Liver (tissue), 9 donors: ENCODE measurements around the gene PCP4L1. TPM values are rescaled to one million over a fixed set of nuclear protein-coding genes. Genes with fewer than 3 reads are reported as not detected.

Experiments
- DNase-seq: peaks from one replicate; pipeline ENCODE4 v3.0.0-alpha.2; 2017; ENCODE audit warnings: low spot score
- H3K27ac ChIP-seq, 2 donors: one replicate each; pipeline ENCODE4 v1.7.0; 2013; ENCODE audit warnings: inconsistent platforms in 2 of 2, low read length in 2 of 2, control low read depth in 1 of 2, low read depth in 1 of 2, mild to moderate bottlenecking in 1 of 2
- H3K27me3 ChIP-seq, 4 donors: one replicate each; pipeline versions ENCODE4 v1.6.1 to v1.7.0; 2013; ENCODE audit warnings: low read length in 3 of 4, inconsistent platforms in 1 of 4, mild to moderate bottlenecking in 1 of 4, moderate library complexity in 1 of 4; ENCODE audit not compliant: control insufficient read depth in 4 of 4, insufficient read depth in 4 of 4
- H3K36me3 ChIP-seq, 4 donors: one replicate each; pipeline versions ENCODE4 v1.6.1 to v1.7.0; 2013; ENCODE audit warnings: low read length in 3 of 4, mild to moderate bottlenecking in 3 of 4, low read depth in 1 of 4, moderate library complexity in 1 of 4; ENCODE audit not compliant: control insufficient read depth in 4 of 4, insufficient read depth in 3 of 4
- H3K4me1 ChIP-seq, 4 donors: one replicate each; pipeline versions ENCODE4 v1.6.1 to v1.7.0; 2013; ENCODE audit warnings: low read length in 3 of 4, mild to moderate bottlenecking in 3 of 4, moderate library complexity in 1 of 4; ENCODE audit not compliant: control insufficient read depth in 4 of 4, insufficient read depth in 4 of 4
- H3K4me3 ChIP-seq, 3 donors: one replicate each; pipeline versions ENCODE4 v1.6.1 to v1.7.0; 2013; ENCODE audit warnings: low read length in 3 of 3, control low read depth in 1 of 3, low read depth in 1 of 3, mild to moderate bottlenecking in 1 of 3
- H3K9ac ChIP-seq, 2 donors: one replicate each; pipeline ENCODE4 v1.7.0; 2013; ENCODE audit warnings: low read length in 2 of 2, mild to moderate bottlenecking in 2 of 2, moderate library complexity in 2 of 2, control low read depth in 1 of 2, low read depth in 1 of 2
- H3K9me3 ChIP-seq, 4 donors: one replicate each; pipeline versions ENCODE4 v1.6.1 to v1.7.0; 2013; ENCODE audit warnings: low read length in 3 of 4; ENCODE audit not compliant: control insufficient read depth in 4 of 4
- ATF3 ChIP-seq: IDR thresholded peaks from 2 replicates; pipeline ENCODE4 v1.6.1; 2016; ENCODE audit warnings: antibody characterized with exemption
- EGR1 ChIP-seq, 2 donors: IDR thresholded peaks; 2 replicates each; pipeline ENCODE4 v1.6.1; 2016 to 2018; ENCODE audit warnings: antibody characterized with exemption in 2 of 2, low read depth in 2 of 2
- FOXA1 ChIP-seq: IDR thresholded peaks from 2 replicates; pipeline ENCODE4 v1.6.1; 2016; ENCODE audit warnings: antibody characterized with exemption
- FOXA2 ChIP-seq: IDR thresholded peaks from 2 replicates; pipeline ENCODE4 v1.6.1; 2016; ENCODE audit warnings: antibody characterized with exemption
- GABPA ChIP-seq, 2 donors: IDR thresholded peaks in 1 of 2; conservative IDR thresholded peaks in 1 of 2; 2 replicates each; pipeline ENCODE4 v1.6.1; 2016; ENCODE audit warnings: antibody characterized with exemption in 2 of 2, mild to moderate bottlenecking in 1 of 2, moderate library complexity in 1 of 2
- HNF4A ChIP-seq, 2 donors: conservative IDR thresholded peaks; 2 replicates each; pipeline ENCODE4 v1.6.1; 2016; ENCODE audit warnings: antibody characterized with exemption in 2 of 2, mild to moderate bottlenecking in 2 of 2
- HNF4G ChIP-seq: IDR thresholded peaks from 2 replicates; pipeline ENCODE4 v1.6.1; 2016; ENCODE audit warnings: antibody characterized with exemption
- JUND ChIP-seq, 2 donors: IDR thresholded peaks; 2 replicates each; pipeline ENCODE4 v1.6.1; 2016; ENCODE audit warnings: antibody characterized with exemption in 2 of 2
- MAX ChIP-seq: IDR thresholded peaks from 2 replicates; pipeline ENCODE4 v1.6.1; 2016; ENCODE audit warnings: antibody characterized with exemption
- REST ChIP-seq: IDR thresholded peaks from 2 replicates; pipeline ENCODE4 v1.6.1; 2016; ENCODE audit warnings: antibody characterized with exemption, mild to moderate bottlenecking
- RXRA ChIP-seq, 2 donors: IDR thresholded peaks; 2 replicates each; pipeline ENCODE4 v1.6.1; 2017 to 2018; ENCODE audit warnings: antibody characterized with exemption in 2 of 2, mild to moderate bottlenecking in 1 of 2
- SP1 ChIP-seq: IDR thresholded peaks from 2 replicates; pipeline ENCODE4 v1.6.1; 2018; ENCODE audit warnings: antibody characterized with exemption, mild to moderate bottlenecking
- TAF1 ChIP-seq: conservative IDR thresholded peaks from 2 replicates; pipeline ENCODE4 v1.6.1; 2016; ENCODE audit warnings: antibody characterized with exemption, mild to moderate bottlenecking
- ZBTB33 ChIP-seq: IDR thresholded peaks from 2 replicates; pipeline ENCODE4 v1.6.1; 2016; ENCODE audit warnings: antibody characterized with exemption
- WGBS: extraction: QIAGEN DNeasy Blood & Tissue Kit; methylation state at CpG from one replicate; pipeline ENCODE4 v1.1.7; 2013; 5-methylcytosine and 5-hydroxymethylcytosine counted together
- polyA plus RNA-seq, 2 donors: library from polyadenylated mRNA; stranded (reverse) in 1 of 2; unstranded in 1 of 2; fragments of 200-250 nt in 1 of 2; fragments of >200 nt in 1 of 2; fragmentation: Nextera tagmentation in 1 of 2; extraction: Ambion mirVana in 1 of 2; gene quantifications; one replicate each; pipeline versions ENCODE4 v1.2.1 to v1.2.3, GENCODE V29; 2013 to 2015
- total RNA-seq, 2 donors: library from RNA; depleted of rRNA; stranded (reverse); fragments of >200 nt; gene quantifications; one replicate each; pipeline ENCODE4 v1.2.3, GENCODE V29; 2014
- donor health status: healthy.
- donor health status: healthy.
- donor health status: healthy.
- donor health status: healthy.
- donor health status: healthy.

Gene PCP4L1
- total and polyA plus RNA-seq, 4 donors = 1.1 to 8.7 (median 5.0) TPM

GRCh38 chr1:161217831-161218230 lies 40.7 kb upstream of the PCP4L1 start:
- Histone ChIP-seq H3K36me3 (peaks cover 7 to 22% (median 16%) of the 10 kb centered on the region in 4 donors), H3K4me1 (peaks cover 9 to 43% (median 22%) of the 10 kb centered on the region in 4 donors), H3K4me3 (peak overlapping the region in 1 of 3 donors; percentile 26), H3K27me3 (no peaks in the 10 kb centered on the region), H3K9me3 (no peaks in the 10 kb centered on the region), H3K27ac (peak overlapping the region; percentile 86 to 100), H3K9ac (peak overlapping the region in 1 of 2 donors; percentile 30)
- no peak for DNase-seq
- WGBS = 79% methylated on average over 6 of the region's 6 CpGs
- no peak for TF ChIP-seq REST

- H3K4me3 ChIP-seq = no peak overlapping the region
- peak; percentile 70 for DNase-seq
- no peak for TF ChIP-seq RXRA (IDR thresholded peaks at IDR 0.05)
- no peak for TF ChIP-seq EGR1 (IDR thresholded peaks at IDR 0.05; ENCODE audit: low read depth in 2 of 2)
- no peak for TF ChIP-seq HNF4G
- no peak for TF ChIP-seq HNF4A (conservative IDR thresholded peaks at IDR 0.05)
- TF ChIP-seq MAX = no peak
- TF ChIP-seq JUND (IDR thresholded peaks at IDR 0.05) = no peak
- H3K36me3 ChIP-seq = peaks cover 2 to 16% (median 10%) of the 10 kb centered on the region in 4 donors
- H3K9me3 ChIP-seq = no peaks in the 10 kb centered on the region
- no peaks in the 10 kb centered on the region for H3K27me3 ChIP-seq
- H3K9ac ChIP-seq = no peak overlapping the region
- peak overlapping the region; percentile 86 to 100 for H3K27ac ChIP-seq
- 39% methylated on average over 8 of the region's 8 CpGs for WGBS
- H3K4me1 ChIP-seq = peaks cover 9 to 43% (median 22%) of the 10 kb centered on the region in 4 donors
Observed at GRCh38 chr1:161218301-161219077, 40.1 kb upstream of the PCP4L1 start.

- Histone ChIP-seq H3K4me1 (peaks cover 9 to 44% (median 24%) of the 10 kb centered on the region in 4 donors), H3K9ac (no peak overlapping the region), H3K27ac (peak overlapping the region; percentile 86 to 100), H3K27me3 (no peaks in the 10 kb centered on the region), H3K36me3 (peaks cover 2 to 8% (median 3%) of the 10 kb centered on the region in 4 donors), H3K9me3 (no peaks in the 10 kb centered on the region), H3K4me3 (no peak overlapping the region)
- WGBS = 39% methylated on average over 5 of the region's 5 CpGs
- no peak for DNase-seq
- peak; percentile 26 to 56 for TF ChIP-seq RXRA (IDR thresholded peaks at IDR 0.05)
- TF ChIP-seq TAF1 = no peak
- no peak for TF ChIP-seq FOXA1
- no peak for TF ChIP-seq ATF3
- TF ChIP-seq REST = no peak
- TF ChIP-seq MAX = no peak
- peak; percentile 64 for TF ChIP-seq SP1
- TF ChIP-seq HNF4G = no peak
- no peak for TF ChIP-seq GABPA (IDR thresholded peaks at IDR 0.05 in 1 of 2, conservative IDR thresholded peaks at IDR 0.05 in 1 of 2)
- TF ChIP-seq ZBTB33 = no peak
- TF ChIP-seq FOXA2 = no peak
Observed at GRCh38 chr1:161219078-161219892, 39.3 kb upstream of the PCP4L1 start.
